Omental fat pad (tissue), 4 donors: ENCODE measurements around the gene MICAL2. TPM values are rescaled to one million over a fixed set of nuclear protein-coding genes. Genes with fewer than 3 reads are reported as not detected.
A peak's percentile ranks its signal among the peaks of the same experiment; 100 is the strongest.

Experiments used
- ATAC-seq: fragments of 150-250 bp; one replicate; pipeline ENCODE4 v1.9.1; 2016; ENCODE audit warnings: mild to moderate bottlenecking, moderate library complexity; ENCODE audit not compliant: low FRiP score
- DNase-seq: peaks from one replicate; pipeline ENCODE4 v3.0.0-alpha.2; 2019; ENCODE audit warnings: low spot score
- CTCF ChIP-seq, 3 donors: fragments of 450-650 bp; IDR thresholded peaks; one replicate each; pipeline ENCODE4 v1.5.1; 2016 to 2017; ENCODE audit warnings: antibody characterized with exemption in 3 of 3, mild to moderate bottlenecking in 3 of 3, moderate library complexity in 2 of 3
- total RNA-seq, 4 donors: library from RNA; depleted of rRNA; stranded (reverse); fragments of >200 nt; gene quantifications; one replicate each; pipeline ENCODE4 v1.1.0, GENCODE V29; 2016

Gene MICAL2
- total RNA-seq, 4 donors from 2014 or later: 34.3 to 143 (median 57.0) TPM

- TF ChIP-seq CTCF (IDR thresholded peaks at IDR 0.05): no peak
- DNase-seq (no peak), ATAC-seq (peak; percentile 68)
These were observed 109.4 kb downstream of the MICAL2 start for GRCh38 chr11:12219757-12220156.

- no peak for TF ChIP-seq CTCF (IDR thresholded peaks at IDR 0.05)
- DNase-seq: no peak
- peak; percentile 26 for ATAC-seq
These were observed 109.9 kb downstream of the MICAL2 start for GRCh38 chr11:12220305-12220704.

GRCh38 chr11:12221051-12221535, 110.7 kb downstream of the MICAL2 start:
- TF ChIP-seq CTCF (IDR thresholded peaks at IDR 0.05): no peak
- DNase-seq (no peak), ATAC-seq (no peak)

- TF ChIP-seq CTCF (IDR thresholded peaks at IDR 0.05): no peak
- ATAC-seq: no peak
These were observed 111.8 kb downstream of the MICAL2 start for GRCh38 chr11:12222055-12222792.

GRCh38 chr11:12223771-12224536, 113.6 kb downstream of the MICAL2 start:
- TF ChIP-seq CTCF (IDR thresholded peaks at IDR 0.05): no peak
- ATAC-seq (no peak), DNase-seq (no peak)

More at GRCh38 chr11:12222055-12222792, 111.8 kb downstream of the MICAL2 start:
- DNase-seq: no peak

GRCh38 chr11:12224537-12224893, 114.1 kb downstream of the MICAL2 start:
- DNase-seq: no peak
- no peak for TF ChIP-seq CTCF (IDR thresholded peaks at IDR 0.05)
- ATAC-seq: peak; percentile 16
